ENCODE results near the gene SMG1.

SMG1 gene

DNA sequence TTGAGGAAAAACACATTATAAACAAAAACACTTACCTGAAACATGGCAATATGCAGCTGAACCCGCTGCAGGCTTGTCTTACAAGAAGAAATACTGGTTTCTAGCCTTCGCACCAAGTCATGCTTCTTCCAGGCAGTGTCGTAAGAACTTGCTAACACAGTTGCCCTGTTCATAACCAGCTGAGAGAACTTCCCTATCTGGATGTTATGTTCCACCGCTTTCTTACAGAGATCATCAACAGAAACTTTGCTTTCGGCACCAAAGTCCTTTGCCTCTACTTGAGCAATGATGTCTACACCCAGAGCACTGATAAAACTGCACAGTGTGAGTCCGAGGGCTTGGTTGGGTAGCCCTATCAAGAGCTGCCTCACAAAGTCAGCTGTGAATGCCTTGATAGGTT lies 97.0 kb downstream of the SMG1 start:
- Histone ChIP-seq H3K9ac (ENCODE audit: low read length) (no peak overlapping the region), H3K27me3 (replicated peaks; ENCODE audit: insufficient read depth, low read length) (no peaks in the 10 kb centered on the region), H3K9me2 (replicated peaks; ENCODE audit: insufficient read depth, low read length) (no peaks in the 10 kb centered on the region), H3K4me2 (ENCODE audit: low read depth, low read length) (no peak overlapping the region), H3K4me1 (ENCODE audit: low read length) (no peaks in the 10 kb centered on the region), H3K27ac (ENCODE audit: low read length) (no peak overlapping the region), H3K36me3 (replicated peaks; ENCODE audit: insufficient read depth, low read length) (peaks cover 4% of the 10 kb centered on the region; the same call in 1 of the 2 replicates), H3K79me2 (ENCODE audit: low read length) (no peaks in the 10 kb centered on the region), H4K20me1 (ENCODE audit: insufficient read depth, low read length) (no peaks in the 10 kb centered on the region), H2AFZ (ENCODE audit: low read length) (no peak overlapping the region), H3K9me3 (replicated peaks; ENCODE audit: insufficient read depth, low read length) (no peaks in the 10 kb centered on the region), H3K4me3 (ENCODE audit: low read length) (no peak overlapping the region), H3F3A (ENCODE audit: insufficient read depth, low read length) (peaks cover 3% of the 10 kb centered on the region; the same call in 1 of the 2 replicates)
- TF ChIP-seq EZH2 (optimal IDR thresholded peaks at IDR 0.05; ENCODE audit: low read depth, low read length) (no peak), EZH2phosphoT487 (IDR thresholded peaks at IDR 0.05; ENCODE audit: low read length) (no peak)
- TF ChIP-seq, protein P1, sequence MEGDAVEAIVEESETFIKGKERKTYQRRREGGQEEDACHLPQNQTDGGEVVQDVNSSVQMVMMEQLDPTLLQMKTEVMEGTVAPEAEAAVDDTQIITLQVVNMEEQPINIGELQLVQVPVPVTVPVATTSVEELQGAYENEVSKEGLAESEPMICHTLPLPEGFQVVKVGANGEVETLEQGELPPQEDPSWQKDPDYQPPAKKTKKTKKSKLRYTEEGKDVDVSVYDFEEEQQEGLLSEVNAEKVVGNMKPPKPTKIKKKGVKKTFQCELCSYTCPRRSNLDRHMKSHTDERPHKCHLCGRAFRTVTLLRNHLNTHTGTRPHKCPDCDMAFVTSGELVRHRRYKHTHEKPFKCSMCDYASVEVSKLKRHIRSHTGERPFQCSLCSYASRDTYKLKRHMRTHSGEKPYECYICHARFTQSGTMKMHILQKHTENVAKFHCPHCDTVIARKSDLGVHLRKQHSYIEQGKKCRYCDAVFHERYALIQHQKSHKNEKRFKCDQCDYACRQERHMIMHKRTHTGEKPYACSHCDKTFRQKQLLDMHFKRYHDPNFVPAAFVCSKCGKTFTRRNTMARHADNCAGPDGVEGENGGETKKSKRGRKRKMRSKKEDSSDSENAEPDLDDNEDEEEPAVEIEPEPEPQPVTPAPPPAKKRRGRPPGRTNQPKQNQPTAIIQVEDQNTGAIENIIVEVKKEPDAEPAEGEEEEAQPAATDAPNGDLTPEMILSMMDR (IDR thresholded peaks at IDR 0.05; ENCODE audit: low read length), result no peak
- DNase-seq, result no peak

DNA sequence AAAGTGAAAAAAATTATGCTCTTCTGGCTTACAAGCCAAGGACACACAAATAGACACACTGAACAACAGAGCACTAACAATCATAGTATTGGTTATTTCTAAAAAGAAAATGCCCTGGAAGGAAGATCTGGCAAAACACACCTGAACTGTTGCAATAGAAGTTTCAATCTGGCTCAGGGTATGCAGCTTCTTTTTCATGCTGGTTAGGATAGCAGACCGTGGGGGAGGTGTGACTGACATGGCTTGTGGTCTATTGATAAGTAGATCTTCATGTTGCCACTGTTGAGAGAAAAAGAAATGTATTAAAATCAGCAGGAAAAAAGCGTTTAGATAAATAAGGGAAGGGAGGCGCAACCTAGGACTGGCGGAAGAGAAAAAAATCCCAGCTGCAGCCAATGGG lies 98.3 kb downstream of the SMG1 start:
- Histone ChIP-seq H3K79me2 (ENCODE audit: low read length) (no peaks in the 10 kb centered on the region), H3K36me3 (replicated peaks; ENCODE audit: insufficient read depth, low read length) (peaks cover 2% of the 10 kb centered on the region; the same call in 1 of the 2 replicates), H3K9me2 (replicated peaks; ENCODE audit: insufficient read depth, low read length) (no peaks in the 10 kb centered on the region)

GRCh38 chr16:18816286-18816685 lies 109.9 kb downstream of the SMG1 start:
- Histone ChIP-seq H3K4me3 (ENCODE audit: low read length) (no peak overlapping the region), H3K9ac (ENCODE audit: low read length) (no peak overlapping the region), H2AFZ (ENCODE audit: low read length) (no peak overlapping the region), H3K27ac (ENCODE audit: low read length) (no peak overlapping the region), H3K9me3 (replicated peaks; ENCODE audit: insufficient read depth, low read length) (no peaks in the 10 kb centered on the region), H3K79me2 (ENCODE audit: low read length) (peaks cover 6% of the 10 kb centered on the region), H4K20me1 (ENCODE audit: insufficient read depth, low read length) (0 out of 2 replicates have a peak, but pooled peaks cover 2% of the 10 kb centered on the region), H3K36me3 (replicated peaks; ENCODE audit: insufficient read depth, low read length) (peaks cover 26% of the 10 kb centered on the region; the same call in 1 of the 2 replicates), H3F3A (ENCODE audit: insufficient read depth, low read length) (no peaks in the 10 kb centered on the region), H3K4me2 (ENCODE audit: low read depth, low read length) (no peak overlapping the region), H3K9me2 (replicated peaks; ENCODE audit: insufficient read depth, low read length) (no peaks in the 10 kb centered on the region), H3K4me1 (ENCODE audit: low read length) (no peaks in the 10 kb centered on the region), H3K27me3 (replicated peaks; ENCODE audit: insufficient read depth, low read length) (no peaks in the 10 kb centered on the region)
- no peak for DNase-seq
- TF ChIP-seq EZH2 (optimal IDR thresholded peaks at IDR 0.05; ENCODE audit: low read depth, low read length) (no peak), EZH2phosphoT487 (IDR thresholded peaks at IDR 0.05; ENCODE audit: low read length) (no peak)
- TF ChIP-seq, protein P1 (IDR thresholded peaks at IDR 0.05; ENCODE audit: low read length), result no peak

More for the DNA sequence above, 98.3 kb downstream of the SMG1 start:
- Histone ChIP-seq H3K9me3 (replicated peaks; ENCODE audit: insufficient read depth, low read length) (no peaks in the 10 kb centered on the region), H3K27me3 (replicated peaks; ENCODE audit: insufficient read depth, low read length) (no peaks in the 10 kb centered on the region), H3K9ac (ENCODE audit: low read length) (no peak overlapping the region), H3K4me2 (ENCODE audit: low read depth, low read length) (no peak overlapping the region), H2AFZ (ENCODE audit: low read length) (no peak overlapping the region), H3K4me3 (ENCODE audit: low read length) (no peak overlapping the region), H3F3A (ENCODE audit: insufficient read depth, low read length) (peaks cover 1% of the 10 kb centered on the region; the same call in 1 of the 2 replicates), H4K20me1 (ENCODE audit: insufficient read depth, low read length) (no peaks in the 10 kb centered on the region), H3K4me1 (ENCODE audit: low read length) (no peaks in the 10 kb centered on the region), H3K27ac (ENCODE audit: low read length) (no peak overlapping the region)
- TF ChIP-seq EZH2phosphoT487 (IDR thresholded peaks at IDR 0.05; ENCODE audit: low read length) (no peak), EZH2 (optimal IDR thresholded peaks at IDR 0.05; ENCODE audit: low read depth, low read length) (no peak)
- TF ChIP-seq, protein P1 (IDR thresholded peaks at IDR 0.05; ENCODE audit: low read length), result no peak
- no peak for DNase-seq

Data from MM.1S (cell line).